BJ (cell line): ENCODE data around the gene ESYT2. TPM values are rescaled to one million over a fixed set of nuclear protein-coding genes. Genes with fewer than 3 reads are reported as not detected.

Experiments used
- CTCF ChIA-PET: fragments of 350-600 bp; formaldehyde crosslinking; extraction: SDS; loops from one replicate; lab custom pipeline; 2021; ENCODE audit warnings: antibody characterized with exemption, inconsistent platforms; lab: Yijun Ruan, JAX
- POLR2A ChIA-PET: fragments of 300-600 bp; sonication (Branson Sonifier 250); formaldehyde crosslinking; extraction: SDS; loops from one replicate; lab custom pipeline; 2021; ENCODE audit warnings: antibody characterized with exemption; lab: Charles Lee
- DNase-seq: peaks from one replicate; pipeline ENCODE4 v3.0.0-alpha.2; 2011; ENCODE audit warnings: low read depth
- H3K27me3 ChIP-seq: 2 replicates; pipeline ENCODE4 v1.6.0; 2011; ENCODE audit warnings: low read length; ENCODE audit not compliant: control insufficient read depth, insufficient read depth
- H3K36me3 ChIP-seq: 2 replicates; pipeline ENCODE4 v1.5.1; 2011; ENCODE audit warnings: low read length; ENCODE audit not compliant: control insufficient read depth, insufficient read depth
- H3K4me3 ChIP-seq: 2 replicates; pipeline ENCODE4 v1.5.1; 2011; ENCODE audit warnings: low read depth, mild to moderate bottlenecking, control low read depth, low read length
- CTCF ChIP-seq: IDR thresholded peaks from 2 replicates; pipeline ENCODE4 v1.5.1; 2011; ENCODE audit warnings: low read depth, mild to moderate bottlenecking, control low read depth, inconsistent platforms, low read length, moderate library complexity; ENCODE audit not compliant: insufficient read depth
- polyA plus RNA-seq: library from polyadenylated mRNA; depleted of rRNA; stranded (reverse); fragments of >200 nt; gene quantifications from 2 replicates; pipeline ENCODE4 v1.2.3, GENCODE V29; 2011

The ESYT2 gene
- polyA plus RNA-seq, 1 experiment = 49.2 TPM

- CTCF ChIA-PET = interaction anchor here (1.4 to 1.6 kb wide), 2 partner anchors 9 to 107 kb away, joined by 3 read pairs; no protein-coding TSS in a partner anchor
- Histone ChIP-seq H3K36me3 (peaks cover 4% of the 10 kb centered on the region; the same call in 1 of the 2 replicates), H3K4me3 (no peak overlapping the region), H3K27me3 (no peaks in the 10 kb centered on the region)
- TF ChIP-seq CTCF = no peak
- no peak for DNase-seq
- POLR2A ChIA-PET = no interaction called here
Measured at GRCh38 chr7:158802535-158803366, 26.6 kb downstream of the ESYT2 start.

- ChIA-PET CTCF (interaction anchor here (0.7 kb wide), 1 partner anchor 89 kb away, joined by 3 read pairs; no protein-coding TSS in a partner anchor), POLR2A (no interaction called here)
- Histone ChIP-seq H3K27me3 (no peaks in the 10 kb centered on the region), H3K4me3 (no peak overlapping the region), H3K36me3 (peaks cover 20% of the 10 kb centered on the region)
- no peak for DNase-seq
- no peak for TF ChIP-seq CTCF
Measured at GRCh38 chr7:158798741-158799140, 30.6 kb downstream of the ESYT2 start.

- Histone ChIP-seq H3K36me3 (peaks cover 21% of the 10 kb centered on the region), H3K4me3 (no peak overlapping the region), H3K27me3 (no peaks in the 10 kb centered on the region)
- POLR2A ChIA-PET = no interaction called here
- DNase-seq = no peak
- CTCF ChIA-PET = no interaction called here
- TF ChIP-seq CTCF = no peak
Measured at GRCh38 chr7:158796667-158797066, 32.6 kb downstream of the ESYT2 start.

- POLR2A ChIA-PET = no interaction called here
- Histone ChIP-seq H3K4me3 (no peak overlapping the region), H3K27me3 (no peaks in the 10 kb centered on the region), H3K36me3 (peaks cover 21% of the 10 kb centered on the region)
- DNase-seq = no peak
- no peak for TF ChIP-seq CTCF
- CTCF ChIA-PET = interaction anchor here (0.7 kb wide), 1 partner anchor 12 kb away, joined by 3 read pairs; no protein-coding TSS in a partner anchor
Measured at GRCh38 chr7:158795272-158795671, 34.0 kb downstream of the ESYT2 start.

- Histone ChIP-seq H3K27me3 (no peaks in the 10 kb centered on the region), H3K36me3 (peaks cover 14% of the 10 kb centered on the region), H3K4me3 (no peak overlapping the region)
- POLR2A ChIA-PET = no interaction called here
- no peak for TF ChIP-seq CTCF
- CTCF ChIA-PET = no interaction called here
- no peak for DNase-seq
Measured at GRCh38 chr7:158791107-158791506, 38.2 kb downstream of the ESYT2 start.
